PC-9 (cell line): ENCODE results near the gene RFX7. TPM values are rescaled to one million over a fixed set of nuclear protein-coding genes. Genes with fewer than 3 reads are reported as not detected.

ENCODE experiments used
- BruUV-seq: library from RNA; stranded (reverse); fragments of 400-500 nt; replicated peaks from 2 replicates; lab custom pipeline; 2021; lab: Mats Ljungman, UMichigan
- CTCF ChIA-PET: fragments of 300-600 bp; sonication (Branson Sonifier 250); formaldehyde crosslinking; loops from one replicate; lab custom pipeline; 2022; ENCODE audit warnings: antibody characterized with exemption; lab: Charles Lee
- POLR2A ChIA-PET: fragments of 300-600 bp; sonication (Branson Sonifier 250); formaldehyde crosslinking; loops from one replicate; lab custom pipeline; 2022; ENCODE audit warnings: antibody characterized with exemption; ENCODE audit not compliant: unreplicated experiment; lab: Charles Lee
- DNase-seq, 2 experiments: peaks; one replicate each; pipeline versions ENCODE4 v3.0.0 to v3.0.0-alpha.2; 2015 to 2022; ENCODE audit warnings: mixed read lengths in 1 of 2
- H2AFZ ChIP-seq: fragments of 200-600 bp; sonication (generic); 2 replicates; pipeline ENCODE4 v1.8.1; 2017; ENCODE audit warnings: antibody characterized with exemption
- H3F3A ChIP-seq: fragments of 200-600 bp; sonication (generic); 2 replicates; pipeline ENCODE4 v1.8.1; 2017; ENCODE audit warnings: antibody characterized with exemption, mild to moderate bottlenecking, low read depth; ENCODE audit not compliant: insufficient read depth
- H3K27ac ChIP-seq: fragments of 200-600 bp; sonication (generic); 2 replicates; pipeline ENCODE4 v1.6.1; 2016; ENCODE audit warnings: mixed run types
- H3K27me3 ChIP-seq: fragments of 200-600 bp; sonication (generic); 2 replicates; pipeline ENCODE4 v1.6.1; 2016; ENCODE audit warnings: low read depth, mixed run types; ENCODE audit not compliant: insufficient read depth
- H3K36me3 ChIP-seq: fragments of 200-600 bp; sonication (generic); 2 replicates; pipeline ENCODE4 v1.6.1; 2016; ENCODE audit warnings: low read depth, mixed run types
- H3K4me1 ChIP-seq: fragments of 200-600 bp; sonication (generic); replicated peaks from 2 replicates; pipeline ENCODE4 v1.6.1; 2016; ENCODE audit warnings: mixed run types; ENCODE audit not compliant: insufficient read depth
- H3K4me2 ChIP-seq: fragments of 200-600 bp; sonication (generic); 2 replicates; pipeline ENCODE4 v1.6.1; 2017; ENCODE audit warnings: mixed run types
- H3K4me3 ChIP-seq: fragments of 200-600 bp; sonication (generic); 2 replicates; pipeline ENCODE4 v1.6.1; 2016; ENCODE audit warnings: mixed run types
- H3K79me2 ChIP-seq: fragments of 200-600 bp; sonication (generic); 2 replicates; pipeline ENCODE4 v1.6.1; 2017; ENCODE audit warnings: low read depth, mixed run types
- H3K9me2 ChIP-seq: fragments of 200-600 bp; sonication (generic); 2 replicates; pipeline ENCODE4 v1.8.1; 2017; ENCODE audit warnings: mild to moderate bottlenecking; ENCODE audit not compliant: insufficient read depth
- H3K9me3 ChIP-seq: fragments of 200-600 bp; sonication (generic); 2 replicates; pipeline ENCODE4 v1.8.1; 2016; ENCODE audit warnings: low read depth; ENCODE audit not compliant: insufficient read depth
- H4K20me1 ChIP-seq: fragments of 200-600 bp; sonication (generic); 2 replicates; pipeline ENCODE4 v1.8.1; 2017; ENCODE audit not compliant: insufficient read depth
- EZH2 ChIP-seq: fragments of 200-600 bp; sonication (generic); IDR thresholded peaks from 2 replicates; pipeline ENCODE4 v1.8.0; 2017; ENCODE audit warnings: antibody characterized with exemption, low read depth
- intact Hi-C: fragments of 100-400 bp; cut with micrococcal nuclease; formaldehyde crosslinking; loops from one replicate; pipeline ENCODE4 v1.10.0; 2022; ENCODE audit not compliant: unreplicated experiment
- total RNA-seq: library from RNA; stranded (reverse); gene quantifications from 2 replicates; pipeline ENCODE4 v1.2.3, GENCODE V29; 2021
- TF ChIP-seq, protein P1 (sequence below): fragments of 200-600 bp; sonication (generic); conservative IDR thresholded peaks from 2 replicates; pipeline ENCODE4 v1.6.1; 2017; ENCODE audit warnings: mixed run types, antibody characterized with exemption, mild to moderate bottlenecking, moderate library complexity

The RFX7 gene
- total RNA-seq, 1 experiment from 2014 or later: 24.6 TPM

DNA sequence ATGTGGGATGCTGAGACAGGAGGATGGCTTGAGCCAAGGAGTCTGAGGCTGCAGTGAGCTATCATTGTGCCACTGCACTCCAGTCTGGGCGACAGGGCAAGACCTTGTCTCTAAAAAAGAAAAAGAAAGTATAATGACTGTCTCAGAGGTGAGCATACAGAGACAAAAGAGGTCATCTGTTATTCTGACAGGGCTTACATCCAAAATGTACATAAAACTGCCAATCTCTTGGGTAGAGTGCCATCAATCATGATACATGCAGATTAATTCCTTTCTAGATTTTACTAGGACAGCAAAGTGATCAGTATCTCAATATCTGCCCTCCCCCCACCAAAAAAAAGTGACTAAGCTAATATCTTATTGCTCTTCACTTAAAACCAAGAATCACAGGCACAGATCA lies 41.0 kb downstream of the RFX7 start:
- Histone ChIP-seq H3K4me3 (no peak overlapping the region), H3K4me1 (no peaks in the 10 kb centered on the region), H3K27me3 (no peaks in the 10 kb centered on the region), H4K20me1 (no peaks in the 10 kb centered on the region), H2AFZ (no peak overlapping the region), H3K4me2 (no peak overlapping the region), H3K36me3 (no peaks in the 10 kb centered on the region), H3F3A (no peaks in the 10 kb centered on the region), H3K79me2 (peaks cover 37% of the 10 kb centered on the region), H3K9me2 (no peaks in the 10 kb centered on the region), H3K27ac (no peak overlapping the region), H3K9me3 (no peaks in the 10 kb centered on the region)
- TF ChIP-seq, protein P1, sequence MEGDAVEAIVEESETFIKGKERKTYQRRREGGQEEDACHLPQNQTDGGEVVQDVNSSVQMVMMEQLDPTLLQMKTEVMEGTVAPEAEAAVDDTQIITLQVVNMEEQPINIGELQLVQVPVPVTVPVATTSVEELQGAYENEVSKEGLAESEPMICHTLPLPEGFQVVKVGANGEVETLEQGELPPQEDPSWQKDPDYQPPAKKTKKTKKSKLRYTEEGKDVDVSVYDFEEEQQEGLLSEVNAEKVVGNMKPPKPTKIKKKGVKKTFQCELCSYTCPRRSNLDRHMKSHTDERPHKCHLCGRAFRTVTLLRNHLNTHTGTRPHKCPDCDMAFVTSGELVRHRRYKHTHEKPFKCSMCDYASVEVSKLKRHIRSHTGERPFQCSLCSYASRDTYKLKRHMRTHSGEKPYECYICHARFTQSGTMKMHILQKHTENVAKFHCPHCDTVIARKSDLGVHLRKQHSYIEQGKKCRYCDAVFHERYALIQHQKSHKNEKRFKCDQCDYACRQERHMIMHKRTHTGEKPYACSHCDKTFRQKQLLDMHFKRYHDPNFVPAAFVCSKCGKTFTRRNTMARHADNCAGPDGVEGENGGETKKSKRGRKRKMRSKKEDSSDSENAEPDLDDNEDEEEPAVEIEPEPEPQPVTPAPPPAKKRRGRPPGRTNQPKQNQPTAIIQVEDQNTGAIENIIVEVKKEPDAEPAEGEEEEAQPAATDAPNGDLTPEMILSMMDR: no peak
- TF ChIP-seq EZH2: no peak
- intact Hi-C loops: no loop called here
- DNase-seq: no peak
- ChIA-PET POLR2A (no interaction called here), CTCF (no interaction called here)
- BruUV-seq: no TSS peak

- no peak overlapping the region for H3K27ac ChIP-seq
- no peaks in the 10 kb centered on the region for H3K4me1 ChIP-seq
- TF ChIP-seq EZH2: no peak
- TF ChIP-seq, protein P1: no peak
- no peak overlapping the region for H2AFZ ChIP-seq
- ChIA-PET CTCF (no interaction called here), POLR2A (no interaction called here)
- DNase-seq: no peak
- peaks cover 24% of the 10 kb centered on the region for H3K79me2 ChIP-seq
- intact Hi-C loops: no loop called here
- BruUV-seq: no TSS peak
- H3F3A ChIP-seq: no peaks in the 10 kb centered on the region
- H3K9me3 ChIP-seq: no peaks in the 10 kb centered on the region
- no peak overlapping the region for H3K4me2 ChIP-seq
- H4K20me1 ChIP-seq: no peaks in the 10 kb centered on the region
- H3K36me3 ChIP-seq: no peaks in the 10 kb centered on the region
- H3K27me3 ChIP-seq: no peaks in the 10 kb centered on the region
- no peaks in the 10 kb centered on the region for H3K9me2 ChIP-seq
- no peak overlapping the region for H3K4me3 ChIP-seq
These were observed 44.6 kb downstream of the RFX7 start for GRCh38 chr15:56199038-56199437.

GRCh38 chr15:56194035-56194434 lies 49.6 kb downstream of the RFX7 start:
- H3K36me3 ChIP-seq: no peaks in the 10 kb centered on the region
- H3K4me3 ChIP-seq: no peak overlapping the region
- H3K9me2 ChIP-seq: no peaks in the 10 kb centered on the region
- TF ChIP-seq EZH2: no peak
- TF ChIP-seq, protein P1: no peak
- H3K27ac ChIP-seq: no peak overlapping the region
- no peak overlapping the region for H2AFZ ChIP-seq
- DNase-seq: no peak
- H4K20me1 ChIP-seq: no peaks in the 10 kb centered on the region
- POLR2A ChIA-PET: no interaction called here
- no peaks in the 10 kb centered on the region for H3F3A ChIP-seq
- H3K4me2 ChIP-seq: no peak overlapping the region
- CTCF ChIA-PET: no interaction called here
- intact Hi-C loops: no loop called here
- no peaks in the 10 kb centered on the region for H3K4me1 ChIP-seq
- no peaks in the 10 kb centered on the region for H3K27me3 ChIP-seq
- H3K9me3 ChIP-seq: no peaks in the 10 kb centered on the region
- peaks cover 44% of the 10 kb centered on the region for H3K79me2 ChIP-seq
- BruUV-seq: no TSS peak
